Spinal cord (tissue), 10 donors: ENCODE measurements around the gene TPRX2. TPM values are rescaled to one million over a fixed set of nuclear protein-coding genes. Genes with fewer than 3 reads are reported as not detected.
"Not testable (repeated sequence)": the region's sequence is repeated elsewhere in the genome, so short reads cannot be mapped to it uniquely, and the experiment has no call there.

Source experiments
- DNase-seq, 6 donors: peaks; one replicate each; pipeline versions ENCODE4 v3.0.0 to v3.0.0-alpha.2; 2013 to 2015; ENCODE audit warnings: low spot score in 6 of 6, low read depth in 4 of 6
- H3K27ac ChIP-seq: one replicate; pipeline ENCODE4 v1.5.1; 2013; ENCODE audit warnings: low read depth, low read length, control low read depth
- H3K27me3 ChIP-seq: one replicate; pipeline ENCODE4 v1.6.1; 2013; ENCODE audit warnings: low read length; ENCODE audit not compliant: control insufficient read depth, insufficient read depth
- H3K36me3 ChIP-seq: one replicate; pipeline ENCODE4 v1.6.1; 2013; ENCODE audit warnings: low read length; ENCODE audit not compliant: control insufficient read depth, insufficient read depth
- H3K4me1 ChIP-seq: one replicate; pipeline ENCODE4 v1.6.1; 2013; ENCODE audit warnings: low read length; ENCODE audit not compliant: control insufficient read depth, insufficient read depth
- H3K4me3 ChIP-seq: one replicate; pipeline ENCODE4 v1.5.1; 2013; ENCODE audit warnings: low read depth, low read length, control low read depth
- H3K9me3 ChIP-seq: one replicate; pipeline ENCODE4 v1.6.1; 2013; ENCODE audit warnings: low read length; ENCODE audit not compliant: control insufficient read depth, insufficient read depth
- WGBS: methylation state at CpG from one replicate; pipeline ENCODE4 v1.1.5; 2013; ENCODE audit warnings: missing lambda C conversion rate; ENCODE audit not compliant: insufficient coverage; 5-methylcytosine and 5-hydroxymethylcytosine counted together
- polyA plus RNA-seq, 2 donors: library from polyadenylated mRNA; unstranded; fragments of 120-200 nt; gene quantifications; one replicate each; pipeline ENCODE4 v1.2.1, GENCODE V29; 2013; ENCODE audit not compliant: insufficient read length in 2 of 2
- total RNA-seq, 2 donors: library from RNA; depleted of rRNA in 1 of 2; stranded (reverse); fragments of 120-200 nt in 1 of 2; fragments of >200 nt in 1 of 2; gene quantifications; one replicate each; pipeline versions ENCODE4 v1.2.3 to v1.2.4, GENCODE V29; 2013 to 2014
- donor health status: healthy.

Gene TPRX2
- total and polyA plus RNA-seq, 4 donors, result not detected

GRCh38 chr19:47858231-47858630, 804 bp upstream of the TPRX2 start:
- H3K27ac ChIP-seq, H3K4me3 ChIP-seq, H3K4me1 ChIP-seq, H3K27me3 ChIP-seq, H3K9me3 ChIP-seq, H3K36me3 ChIP-seq, DNase-seq: not testable (repeated sequence)
- WGBS, result 95% methylated on average over 9 of the region's 9 CpGs

- not testable (repeated sequence) for H3K27ac ChIP-seq, H3K4me1 ChIP-seq, H3K36me3 ChIP-seq, DNase-seq, H3K9me3 ChIP-seq, H3K4me3 ChIP-seq, H3K27me3 ChIP-seq
- WGBS, result no CpG with 5 or more reads among the region's 17 CpGs
These were observed 803 bp downstream of the TPRX2 start for GRCh38 chr19:47859838-47860237.

- Histone ChIP-seq H3K27ac (no peak overlapping the region), H3K4me3 (no peak overlapping the region), H3K9me3 (no peaks in the 10 kb centered on the region), H3K27me3 (no peaks in the 10 kb centered on the region), H3K4me1 (peaks cover 3% of the 10 kb centered on the region), H3K36me3 (no peaks in the 10 kb centered on the region)
- DNase-seq, result no peak
- 65% methylated on average over 18 of the region's 34 CpGs for WGBS
These were observed 1.7 kb downstream of the TPRX2 start for GRCh38 chr19:47860602-47861297.

- H3K4me3 ChIP-seq, result no peak overlapping the region
- no peaks in the 10 kb centered on the region for H3K9me3 ChIP-seq
- no peaks in the 10 kb centered on the region for H3K36me3 ChIP-seq
- WGBS, result 86% methylated on average over 2 of the region's 5 CpGs
- no peak overlapping the region for H3K27ac ChIP-seq
- no peak for DNase-seq
- peaks cover 3% of the 10 kb centered on the region for H3K4me1 ChIP-seq
- no peaks in the 10 kb centered on the region for H3K27me3 ChIP-seq
These were observed 2.6 kb downstream of the TPRX2 start for GRCh38 chr19:47861630-47862029.

GRCh38 chr19:47863514-47863936, 4.5 kb downstream of the TPRX2 start:
- DNase-seq, result peak; percentile 17 to 87 (median 54)
- Histone ChIP-seq H3K4me1 (peaks cover 3% of the 10 kb centered on the region), H3K27ac (no peak overlapping the region), H3K27me3 (no peaks in the 10 kb centered on the region), H3K9me3 (no peaks in the 10 kb centered on the region), H3K4me3 (no peak overlapping the region), H3K36me3 (no peaks in the 10 kb centered on the region)
- 8% methylated on average over 8 of the region's 14 CpGs for WGBS

- no peaks in the 10 kb centered on the region for H3K36me3 ChIP-seq
- H3K4me1 ChIP-seq, result peaks cover 3% of the 10 kb centered on the region
- no peak for DNase-seq
- no peaks in the 10 kb centered on the region for H3K27me3 ChIP-seq
- H3K4me3 ChIP-seq, result no peak overlapping the region
- WGBS, result 83% methylated on average over 8 of the region's 10 CpGs
- H3K27ac ChIP-seq, result no peak overlapping the region
- H3K9me3 ChIP-seq, result no peaks in the 10 kb centered on the region
These were observed 6.1 kb downstream of the TPRX2 start for GRCh38 chr19:47865166-47865565.

GRCh38 chr19:47878906-47879305, 19.9 kb downstream of the TPRX2 start:
- 88% methylated on average over 1 of the region's 4 CpGs for WGBS
- Histone ChIP-seq H3K36me3 (no peaks in the 10 kb centered on the region), H3K27me3 (no peaks in the 10 kb centered on the region), H3K4me1 (no peaks in the 10 kb centered on the region), H3K27ac (no peak overlapping the region), H3K4me3 (no peak overlapping the region), H3K9me3 (no peaks in the 10 kb centered on the region)
- DNase-seq, result no peak

- no CpG with 5 or more reads among the region's 4 CpGs for WGBS
- not testable (repeated sequence) for H3K27ac ChIP-seq, H3K4me3 ChIP-seq, H3K9me3 ChIP-seq, H3K4me1 ChIP-seq, H3K27me3 ChIP-seq, DNase-seq, H3K36me3 ChIP-seq
These were observed 20.4 kb downstream of the TPRX2 start for GRCh38 chr19:47879385-47879784.

- no peaks in the 10 kb centered on the region for H3K27me3 ChIP-seq
- H3K9me3 ChIP-seq, result no peaks in the 10 kb centered on the region
- DNase-seq, result no peak
- H3K4me3 ChIP-seq, result no peak overlapping the region
- H3K36me3 ChIP-seq, result no peaks in the 10 kb centered on the region
- no peaks in the 10 kb centered on the region for H3K4me1 ChIP-seq
- WGBS, result 77% methylated on average over 4 of the region's 5 CpGs
- H3K27ac ChIP-seq, result no peak overlapping the region
These were observed 22.7 kb downstream of the TPRX2 start for GRCh38 chr19:47881757-47882156.

- H3K9me3 ChIP-seq, result no peaks in the 10 kb centered on the region
- no peak overlapping the region for H3K27ac ChIP-seq
- H3K36me3 ChIP-seq, result no peaks in the 10 kb centered on the region
- no peaks in the 10 kb centered on the region for H3K27me3 ChIP-seq
- no peak for DNase-seq
- 100% methylated on average over 1 of the region's 3 CpGs for WGBS
- H3K4me3 ChIP-seq, result no peak overlapping the region
- no peaks in the 10 kb centered on the region for H3K4me1 ChIP-seq
These were observed 23.9 kb downstream of the TPRX2 start for GRCh38 chr19:47882890-47883289.
